ENCODE measurements around the gene ZNF766. TPM values are rescaled to one million over a fixed set of nuclear protein-coding genes. Genes with fewer than 3 reads are reported as not detected.

The ZNF766 gene
- total RNA-seq, 4 donors from 2014 or later: 7.7 to 11.4 (median 9.0) TPM

GRCh38 chr19:52231154-52231910 lies 38.1 kb upstream of the ZNF766 start:
- no peaks in the 10 kb centered on the region for H3K27me3 ChIP-seq
- H3K36me3 ChIP-seq: peaks cover 0 to 37% (median 8%) of the 10 kb centered on the region in 3 donors
- H3K4me3 ChIP-seq: no peak overlapping the region
- TF ChIP-seq CTCF (IDR thresholded peaks at IDR 0.05) (no peak), EP300 (IDR thresholded peaks at IDR 0.05) (no peak), POLR2A (IDR thresholded peaks at IDR 0.05) (no peak)
- DNase-seq (ENCODE audit: low spot score in 2 of 2): no peak
- H3K4me1 ChIP-seq: no peaks in the 10 kb centered on the region
- H3K27ac ChIP-seq: no peak overlapping the region
- H3K9me3 ChIP-seq: no peaks in the 10 kb centered on the region
- WGBS, 2 donors: 65 to 73% methylated on average over 3 of the region's 3 CpGs

GRCh38 chr19:52234406-52234805 lies 35.0 kb upstream of the ZNF766 start:
- Histone ChIP-seq H3K4me3 (no peak overlapping the region), H3K36me3 (peaks cover 0 to 6% (median 0%) of the 10 kb centered on the region in 3 donors), H3K9me3 (no peaks in the 10 kb centered on the region), H3K27me3 (no peaks in the 10 kb centered on the region), H3K27ac (no peak overlapping the region), H3K4me1 (peaks cover 0 to 4% (median 0%) of the 10 kb centered on the region in 4 donors)
- no peak for DNase-seq (ENCODE audit: low spot score in 2 of 2)
- 85 to 89% methylated on average over 2 of the region's 2 CpGs for WGBS, 2 donors
- TF ChIP-seq POLR2A (IDR thresholded peaks at IDR 0.05) (no peak), EP300 (IDR thresholded peaks at IDR 0.05) (no peak), CTCF (IDR thresholded peaks at IDR 0.05) (no peak)

GRCh38 chr19:52237197-52237596 lies 32.2 kb upstream of the ZNF766 start:
- H3K36me3 ChIP-seq: no peaks in the 10 kb centered on the region
- no peaks in the 10 kb centered on the region for H3K27me3 ChIP-seq
- H3K27ac ChIP-seq: no peak overlapping the region
- H3K9me3 ChIP-seq: no peaks in the 10 kb centered on the region
- no peak for TF ChIP-seq POLR2A (IDR thresholded peaks at IDR 0.05)
- TF ChIP-seq CTCF (IDR thresholded peaks at IDR 0.05): no peak
- TF ChIP-seq EP300 (IDR thresholded peaks at IDR 0.05): no peak
- DNase-seq (ENCODE audit: low spot score in 2 of 2): no peak
- 57 to 60% methylated on average over 2 of the region's 2 CpGs for WGBS, 2 donors
- H3K4me1 ChIP-seq: peaks cover 0 to 4% (median 0%) of the 10 kb centered on the region in 4 donors
- H3K4me3 ChIP-seq: no peak overlapping the region

GRCh38 chr19:52237771-52238400 lies 31.5 kb upstream of the ZNF766 start:
- Histone ChIP-seq H3K9me3 (no peaks in the 10 kb centered on the region), H3K27me3 (no peaks in the 10 kb centered on the region), H3K36me3 (no peaks in the 10 kb centered on the region), H3K27ac (no peak overlapping the region), H3K4me1 (peaks cover 0 to 4% (median 0%) of the 10 kb centered on the region in 4 donors), H3K4me3 (no peak overlapping the region)
- DNase-seq (ENCODE audit: low spot score in 2 of 2): peak; percentile 22 to 51
- WGBS, 2 donors: 17 to 18% methylated on average over 8 of the region's 8 CpGs
- TF ChIP-seq POLR2A (IDR thresholded peaks at IDR 0.05): no peak
- peak; percentile 79 to 89 (median 83) for TF ChIP-seq CTCF (IDR thresholded peaks at IDR 0.05)

GRCh38 chr19:52244021-52244420 lies 25.4 kb upstream of the ZNF766 start:
- 78 to 80% methylated on average over 12 of the region's 12 CpGs for WGBS, 2 donors
- Histone ChIP-seq H3K4me1 (no peaks in the 10 kb centered on the region), H3K4me3 (no peak overlapping the region), H3K36me3 (no peaks in the 10 kb centered on the region), H3K9me3 (no peaks in the 10 kb centered on the region), H3K27ac (no peak overlapping the region), H3K27me3 (no peaks in the 10 kb centered on the region)
- TF ChIP-seq EP300 (IDR thresholded peaks at IDR 0.05) (no peak), POLR2A (IDR thresholded peaks at IDR 0.05) (no peak), CTCF (IDR thresholded peaks at IDR 0.05) (no peak)
- no peak for DNase-seq (ENCODE audit: low spot score in 2 of 2)
